A673 (cell line): ENCODE measurements around the gene NR1I3. TPM values are rescaled to one million over a fixed set of nuclear protein-coding genes. Genes with fewer than 3 reads are reported as not detected.

Experiments
- BruUV-seq: library from RNA; stranded (reverse); fragments of 400-500 nt; replicated peaks from 2 replicates; lab custom pipeline; 2021; lab: Mats Ljungman, UMichigan
- CTCF ChIA-PET: fragments of 300-600 bp; sonication (Branson Sonifier 250); formaldehyde crosslinking; loops from one replicate; lab custom pipeline; 2022; ENCODE audit warnings: antibody characterized with exemption; lab: Charles Lee
- POLR2A ChIA-PET: fragments of 300-600 bp; sonication (Branson Sonifier 250); formaldehyde crosslinking; loops from one replicate; lab custom pipeline; 2022; ENCODE audit warnings: antibody characterized with exemption; ENCODE audit not compliant: low non-redundant PET; lab: Charles Lee
- DNase-seq: peaks from one replicate; pipeline ENCODE4 v3.0.0-alpha.2; 2015; ENCODE audit warnings: low spot score
- H3K27ac ChIP-seq: fragments of 200-600 bp; sonication (generic); 2 replicates; pipeline ENCODE4 v1.5.1; 2016; ENCODE audit warnings: mixed run types, low read depth, mild to moderate bottlenecking, mixed read lengths, antibody characterized with exemption, low read length; ENCODE audit not compliant: poor library complexity, severe bottlenecking
- H3K27me3 ChIP-seq: fragments of 200-600 bp; sonication (generic); replicated peaks from 2 replicates; pipeline ENCODE4 v1.6.1; 2017; ENCODE audit warnings: mixed run types, low read depth, mild to moderate bottlenecking, mixed read lengths, antibody characterized with exemption, low read length; ENCODE audit not compliant: insufficient read depth, poor library complexity
- H3K36me3 ChIP-seq: fragments of 200-600 bp; sonication (generic); 2 replicates; pipeline ENCODE4 v1.6.1; 2016; ENCODE audit warnings: mixed run types, mild to moderate bottlenecking, mixed read lengths, antibody characterized with exemption, low read length; ENCODE audit not compliant: insufficient read depth, poor library complexity, severe bottlenecking
- H3K4me1 ChIP-seq: fragments of 200-600 bp; sonication (generic); 2 replicates; pipeline ENCODE4 v1.6.1; 2017; ENCODE audit warnings: mixed run types, mild to moderate bottlenecking, mixed read lengths, antibody characterized with exemption, low read length; ENCODE audit not compliant: insufficient read depth, poor library complexity, severe bottlenecking
- H3K4me3 ChIP-seq: fragments of 200-600 bp; sonication (generic); 2 replicates; pipeline ENCODE4 v1.5.1; 2016; ENCODE audit warnings: low read depth, mixed run types, mild to moderate bottlenecking, mixed read lengths, low read length; ENCODE audit not compliant: poor library complexity, severe bottlenecking
- H3K9me3 ChIP-seq: fragments of 200-600 bp; sonication (generic); 2 replicates; pipeline ENCODE4 v1.6.1; 2016; ENCODE audit warnings: mixed run types, low read depth, mild to moderate bottlenecking, mixed read lengths, antibody characterized with exemption, low read length; ENCODE audit not compliant: poor library complexity, severe bottlenecking
- EZH2 ChIP-seq: fragments of 200-600 bp; sonication (generic); IDR thresholded peaks from 2 replicates; pipeline ENCODE4 v1.6.1; 2017; ENCODE audit warnings: borderline replicate concordance, low read depth, mild to moderate bottlenecking, mixed read lengths, antibody characterized with exemption, low read length; ENCODE audit not compliant: poor library complexity, severe bottlenecking
- intact Hi-C: fragments of 100-400 bp; cut with micrococcal nuclease; formaldehyde crosslinking; loops from one replicate; pipeline ENCODE4 v1.10.0; 2022; ENCODE audit not compliant: unreplicated experiment
- total RNA-seq: library from RNA; stranded (reverse); gene quantifications from 2 replicates; pipeline ENCODE4 v1.2.3, GENCODE V29; 2021
- TF ChIP-seq, protein P1 (sequence below): fragments of 300-800, 200-600 bp; sonication (generic); conservative IDR thresholded peaks from 2 replicates; pipeline ENCODE4 v1.5.1; 2017; ENCODE audit warnings: low read depth, mild to moderate bottlenecking, antibody characterized with exemption, low read length, moderate library complexity, mixed read lengths

NR1I3 gene
- total RNA-seq, 1 experiment from 2014 or later = not detected

DNA sequence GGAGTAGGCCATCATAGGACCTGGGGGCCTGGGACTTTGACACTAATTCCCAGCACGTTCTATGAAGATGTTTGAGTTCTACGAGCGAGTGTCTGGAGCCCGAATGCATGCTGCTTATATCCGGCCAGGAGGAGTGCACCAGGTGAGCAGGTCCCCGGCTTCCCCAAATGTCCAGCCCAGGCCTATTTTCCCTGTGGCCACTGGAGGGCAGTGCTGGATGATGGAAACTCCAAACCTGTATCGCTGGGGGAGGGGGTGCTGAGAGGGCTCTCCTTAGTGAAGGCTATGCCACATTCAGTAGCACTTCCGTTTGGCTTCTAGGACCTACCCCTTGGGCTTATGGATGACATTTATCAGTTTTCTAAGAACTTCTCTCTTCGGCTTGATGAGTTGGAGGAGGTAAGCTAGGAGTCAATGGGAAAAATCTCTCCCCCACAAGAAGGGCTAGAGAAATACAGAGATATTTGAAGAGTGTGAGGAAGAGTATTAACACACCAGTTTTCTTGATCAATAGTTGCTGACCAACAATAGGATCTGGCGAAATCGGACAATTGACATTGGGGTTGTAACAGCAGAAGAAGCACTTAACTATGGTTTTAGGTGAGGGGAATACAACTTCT, 28.1 kb downstream of the NR1I3 start:
- peak; percentile 85 for DNase-seq
- H3K27me3 ChIP-seq = no peaks in the 10 kb centered on the region
- intact Hi-C loops = loop anchor here (5.0 kb wide), 1 partner anchor 172 kb away; no protein-coding TSS in a partner anchor
- ChIA-PET POLR2A (no interaction called here), CTCF (interaction anchor here (1.0 kb wide), 1 partner anchor 15 kb away, joined by 3 read pairs; no protein-coding TSS in a partner anchor)
- H3K9me3 ChIP-seq = no peaks in the 10 kb centered on the region
- H3K4me3 ChIP-seq = no peak overlapping the region
- no peak overlapping the region for H3K27ac ChIP-seq
- peaks cover 83% of the 10 kb centered on the region for H3K36me3 ChIP-seq
- H3K4me1 ChIP-seq = no peaks in the 10 kb centered on the region
- no peak for TF ChIP-seq EZH2
- TF ChIP-seq, protein P1, sequence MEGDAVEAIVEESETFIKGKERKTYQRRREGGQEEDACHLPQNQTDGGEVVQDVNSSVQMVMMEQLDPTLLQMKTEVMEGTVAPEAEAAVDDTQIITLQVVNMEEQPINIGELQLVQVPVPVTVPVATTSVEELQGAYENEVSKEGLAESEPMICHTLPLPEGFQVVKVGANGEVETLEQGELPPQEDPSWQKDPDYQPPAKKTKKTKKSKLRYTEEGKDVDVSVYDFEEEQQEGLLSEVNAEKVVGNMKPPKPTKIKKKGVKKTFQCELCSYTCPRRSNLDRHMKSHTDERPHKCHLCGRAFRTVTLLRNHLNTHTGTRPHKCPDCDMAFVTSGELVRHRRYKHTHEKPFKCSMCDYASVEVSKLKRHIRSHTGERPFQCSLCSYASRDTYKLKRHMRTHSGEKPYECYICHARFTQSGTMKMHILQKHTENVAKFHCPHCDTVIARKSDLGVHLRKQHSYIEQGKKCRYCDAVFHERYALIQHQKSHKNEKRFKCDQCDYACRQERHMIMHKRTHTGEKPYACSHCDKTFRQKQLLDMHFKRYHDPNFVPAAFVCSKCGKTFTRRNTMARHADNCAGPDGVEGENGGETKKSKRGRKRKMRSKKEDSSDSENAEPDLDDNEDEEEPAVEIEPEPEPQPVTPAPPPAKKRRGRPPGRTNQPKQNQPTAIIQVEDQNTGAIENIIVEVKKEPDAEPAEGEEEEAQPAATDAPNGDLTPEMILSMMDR = peak; percentile 92
- BruUV-seq = no TSS peak

DNA sequence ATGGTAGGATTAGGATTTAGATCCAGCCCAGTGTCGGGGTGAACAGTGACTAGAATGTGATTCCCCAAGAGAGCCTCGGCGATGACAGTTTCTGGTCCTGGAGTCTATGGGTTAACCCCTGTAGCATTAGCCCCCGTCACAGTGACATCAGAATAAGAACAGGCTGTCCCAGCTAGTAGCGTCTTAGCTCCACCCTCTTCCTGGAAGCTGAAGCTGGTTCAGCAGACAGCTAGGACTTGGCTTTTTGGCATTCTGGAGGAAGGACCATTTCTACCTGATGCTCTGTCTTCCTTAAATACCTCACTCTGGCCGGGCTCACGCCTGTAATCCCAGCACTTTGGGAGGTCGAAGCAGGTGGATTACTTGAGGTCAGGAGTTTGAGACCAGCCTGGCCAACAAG, 30.8 kb downstream of the NR1I3 start:
- ChIA-PET POLR2A (no interaction called here), CTCF (no interaction called here)
- BruUV-seq = no TSS peak
- TF ChIP-seq, protein P1 = no peak
- TF ChIP-seq EZH2 = no peak
- Histone ChIP-seq H3K9me3 (no peaks in the 10 kb centered on the region), H3K27me3 (no peaks in the 10 kb centered on the region), H3K4me3 (no peak overlapping the region), H3K4me1 (no peaks in the 10 kb centered on the region), H3K27ac (peak overlapping the region; percentile 13), H3K36me3 (peaks cover 72% of the 10 kb centered on the region)
- intact Hi-C loops = loop anchor here (5.0 kb wide), 1 partner anchor 175 kb away; no protein-coding TSS in a partner anchor
- no peak for DNase-seq

DNA sequence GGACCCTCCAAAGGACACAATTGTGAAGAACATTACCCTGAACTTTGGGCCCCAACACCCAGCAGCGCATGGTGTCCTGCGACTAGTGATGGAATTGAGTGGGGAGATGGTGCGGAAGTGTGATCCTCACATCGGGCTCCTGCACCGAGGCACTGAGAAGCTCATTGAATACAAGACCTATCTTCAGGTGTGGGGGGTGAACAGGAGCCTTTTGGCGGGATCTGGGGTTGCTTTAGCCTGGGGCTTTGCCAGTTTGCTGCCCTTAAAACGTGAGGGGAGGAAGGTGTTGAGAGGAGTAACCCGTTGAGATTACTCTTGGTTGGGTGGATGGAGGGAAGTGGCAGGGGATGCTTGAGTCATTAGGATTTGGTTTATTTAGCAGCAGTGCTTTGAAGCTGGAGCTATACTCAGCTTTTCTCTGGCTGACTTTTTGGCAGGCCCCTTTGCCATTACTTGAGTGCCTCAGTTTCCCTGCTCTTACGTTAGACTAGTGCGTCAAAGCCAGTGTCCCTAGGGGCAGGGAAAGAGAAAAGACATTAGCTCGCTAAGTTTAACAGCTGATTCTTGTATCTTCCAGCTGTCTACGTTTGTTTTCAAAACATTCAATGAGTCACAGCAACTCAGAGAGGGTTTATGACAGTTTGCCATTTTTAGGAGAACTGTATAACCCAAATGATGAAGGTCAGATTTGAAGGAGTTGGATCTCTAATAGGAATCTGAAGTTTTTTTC, 31.4 kb downstream of the NR1I3 start:
- Histone ChIP-seq H3K4me1 (peaks cover 4% of the 10 kb centered on the region), H3K9me3 (no peaks in the 10 kb centered on the region), H3K27ac (no peak overlapping the region), H3K4me3 (no peak overlapping the region), H3K36me3 (peaks cover 66% of the 10 kb centered on the region), H3K27me3 (no peaks in the 10 kb centered on the region)
- no TSS peak for BruUV-seq
- intact Hi-C loops = loop anchor here (5.0 kb wide), 1 partner anchor 176 kb away; no protein-coding TSS in a partner anchor
- CTCF ChIA-PET = no interaction called here
- TF ChIP-seq, protein P1 = no peak
- TF ChIP-seq EZH2 = no peak
- DNase-seq = no peak
- POLR2A ChIA-PET = interaction anchor here (0.6 to 0.8 kb wide), 2 partner anchors 12 to 28 kb away, joined by 3 to 8 read pairs; no protein-coding TSS in a partner anchor
